IMR-90 (cell line): Measurements from ENCODE around the gene NCBP2L. TPM values are rescaled to one million over a fixed set of nuclear protein-coding genes. Genes with fewer than 3 reads are reported as not detected.

ENCODE experiments used
- ATAC-seq: fragments of 200-7000 bp; cut with Tn5 transposase; 2 replicates; pipeline ENCODE4 v1.9.1; 2020; ENCODE audit warnings: low read depth, mild to moderate bottlenecking, moderate library complexity
- BruUV-seq: library from RNA; stranded (reverse); fragments of 400-500 nt; replicated peaks from 2 replicates; lab custom pipeline; 2021; lab: Mats Ljungman, UMichigan
- CTCF ChIA-PET: fragments of 300-600 bp; formaldehyde crosslinking; extraction: SDS; loops from one replicate; lab custom pipeline; 2021; ENCODE audit warnings: antibody characterized with exemption; lab: Yijun Ruan, JAX
- POLR2A ChIA-PET: fragments of 300-600 bp; sonication (Branson Sonifier 250); formaldehyde crosslinking; loops from one replicate; lab custom pipeline; 2022; ENCODE audit warnings: antibody characterized with exemption; ENCODE audit not compliant: unreplicated experiment; lab: Charles Lee
- DNase-seq: peaks from one replicate; pipeline ENCODE4 v3.0.0; 2013
- H2AFZ ChIP-seq: replicated peaks from 2 replicates; pipeline ENCODE3; 2013; ENCODE audit warnings: low read length, mild to moderate bottlenecking; ENCODE audit not compliant: poor library complexity
- H2AK5ac ChIP-seq: 2 replicates; pipeline ENCODE4 v1.6.1; 2013; ENCODE audit warnings: low read depth, low read length, inconsistent platforms
- H2AK9ac ChIP-seq: replicated peaks from 2 replicates; pipeline ENCODE3; 2013; ENCODE audit warnings: mild to moderate bottlenecking, low read depth, low read length, moderate library complexity; ENCODE audit not compliant: poor library complexity
- H2BK120ac ChIP-seq: 2 replicates; pipeline ENCODE4 v1.6.1; 2013; ENCODE audit warnings: low read depth, low read length, inconsistent platforms
- H2BK15ac ChIP-seq: 3 replicates; pipeline ENCODE4 v1.6.1; 2013; ENCODE audit warnings: low read depth, low read length, inconsistent platforms
- H2BK20ac ChIP-seq: 2 replicates; pipeline ENCODE4 v1.6.1; 2013; ENCODE audit warnings: low read depth, mild to moderate bottlenecking, inconsistent platforms, low read length, moderate library complexity
- H2BK5ac ChIP-seq: 2 replicates; pipeline ENCODE4 v1.6.1; 2013; ENCODE audit warnings: mild to moderate bottlenecking, low read depth, low read length, inconsistent platforms; ENCODE audit not compliant: poor library complexity, severe bottlenecking
- H3K14ac ChIP-seq: replicated peaks from 2 replicates; pipeline ENCODE4 v1.6.1; 2013; ENCODE audit warnings: low read depth, low read length, inconsistent platforms
- H3K18ac ChIP-seq: 2 replicates; pipeline ENCODE4 v1.6.1; 2013; ENCODE audit warnings: low read depth, low read length, control low read depth
- H3K23ac ChIP-seq: 2 replicates; pipeline ENCODE4 v1.6.1; 2013; ENCODE audit warnings: low read depth, low read length, inconsistent platforms
- H3K27ac ChIP-seq: 2 replicates; pipeline ENCODE4 v1.5.1; 2013; ENCODE audit warnings: mild to moderate bottlenecking, control low read depth, low read length; ENCODE audit not compliant: insufficient read depth
- H3K27me3 ChIP-seq: 2 replicates; pipeline ENCODE4 v1.6.1; 2013; ENCODE audit warnings: low read length; ENCODE audit not compliant: control insufficient read depth, insufficient read depth
- H3K36me3 ChIP-seq: 2 replicates; pipeline ENCODE4 v1.6.1; 2013; ENCODE audit warnings: low read length, mixed read lengths; ENCODE audit not compliant: control insufficient read depth, insufficient read depth
- H3K4ac ChIP-seq: 2 replicates; pipeline ENCODE4 v1.6.1; 2013; ENCODE audit warnings: low read depth, low read length, inconsistent platforms
- H3K4me1 ChIP-seq: 2 replicates; pipeline ENCODE4 v1.6.1; 2013; ENCODE audit warnings: low read length, mixed read lengths; ENCODE audit not compliant: control insufficient read depth, insufficient read depth
- H3K4me2 ChIP-seq: 2 replicates; pipeline ENCODE4 v1.6.1; 2013; ENCODE audit warnings: low read depth, mild to moderate bottlenecking, control low read depth, low read length, moderate library complexity
- H3K4me3 ChIP-seq: 2 replicates; pipeline ENCODE4 v1.5.1; 2013; ENCODE audit warnings: low read depth, mild to moderate bottlenecking, control low read depth, low read length, moderate library complexity; ENCODE audit not compliant: insufficient read depth
- H3K56ac ChIP-seq: 2 replicates; pipeline ENCODE4 v1.6.1; 2013; ENCODE audit warnings: low read length, inconsistent platforms; ENCODE audit not compliant: insufficient read depth; ENCODE audit errors: extremely low read depth
- H3K79me1 ChIP-seq, 2 experiments: 2 replicates each; pipeline ENCODE4 v1.6.1; 2013; ENCODE audit warnings: low read length in 2 of 2, inconsistent platforms in 1 of 2, low read depth in 1 of 2
- H3K9ac ChIP-seq: 2 replicates; pipeline ENCODE4 v1.6.1; 2013; ENCODE audit warnings: low read depth, low read length, control low read depth
- H3K9me1 ChIP-seq: 2 replicates; pipeline ENCODE4 v1.6.1; 2013; ENCODE audit warnings: low read length, inconsistent platforms; ENCODE audit not compliant: insufficient read depth
- H3K9me3 ChIP-seq: 2 replicates; pipeline ENCODE4 v1.6.1; 2013; ENCODE audit warnings: low read length; ENCODE audit not compliant: control insufficient read depth, insufficient read depth
- H4K20me1 ChIP-seq: 2 replicates; pipeline ENCODE4 v1.6.1; 2013; ENCODE audit warnings: low read length, inconsistent platforms; ENCODE audit not compliant: insufficient read depth
- H4K5ac ChIP-seq: 2 replicates; pipeline ENCODE4 v1.6.1; 2013; ENCODE audit warnings: mild to moderate bottlenecking, low read depth, low read length, control low read depth
- H4K8ac ChIP-seq, 2 experiments: 2 replicates each; pipeline ENCODE4 v1.6.1; 2013; ENCODE audit warnings: low read depth in 2 of 2, low read length in 2 of 2, control low read depth in 1 of 2, inconsistent platforms in 1 of 2
- H4K91ac ChIP-seq: 2 replicates; pipeline ENCODE4 v1.6.1; 2013; ENCODE audit warnings: low read depth, low read length, inconsistent platforms; ENCODE audit not compliant: insufficient read depth
- BHLHE40 ChIP-seq: fragments of 150-350 bp; IDR thresholded peaks from 2 replicates; pipeline ENCODE4 v1.6.1; 2016; ENCODE audit warnings: mild to moderate bottlenecking, low read depth, low read length
- CEBPB ChIP-seq: IDR thresholded peaks from 2 replicates; pipeline ENCODE4 v1.6.1; 2012; ENCODE audit warnings: low read depth, low read length, improper control_type of control experiment
- CHD1 ChIP-seq: IDR thresholded peaks from 2 replicates; pipeline ENCODE4 v1.6.1; 2012; ENCODE audit warnings: low read depth, low read length, improper control_type of control experiment
- FOS ChIP-seq: fragments of 150-350 bp; IDR thresholded peaks from 2 replicates; pipeline ENCODE4 v1.6.1; 2016; ENCODE audit warnings: low read depth, low read length
- MAFK ChIP-seq: IDR thresholded peaks from 2 replicates; pipeline ENCODE4 v1.6.1; 2012; ENCODE audit warnings: low read depth, low read length, improper control_type of control experiment
- NFE2L2 ChIP-seq: fragments of 150-350 bp; IDR thresholded peaks from 2 replicates; pipeline ENCODE4 v1.6.1; 2016; ENCODE audit warnings: low read depth, mild to moderate bottlenecking, low read length
- RAD21 ChIP-seq: IDR thresholded peaks from 2 replicates; pipeline ENCODE4 v1.6.1; 2012; ENCODE audit warnings: low read length, improper control_type of control experiment
- RCOR1 ChIP-seq: IDR thresholded peaks from 2 replicates; pipeline ENCODE4 v1.6.1; 2012; ENCODE audit warnings: mild to moderate bottlenecking, low read length, improper control_type of control experiment; ENCODE audit not compliant: insufficient replicate concordance
- WGBS, 2 experiments: methylation state at CpG; one replicate each; pipeline versions ENCODE4 v1.1.5 to v1.1.7; 2013; ENCODE audit warnings: missing lambda C conversion rate in 2 of 2; ENCODE audit not compliant: insufficient read length in 1 of 2; ENCODE audit errors: extremely low coverage in 2 of 2; 5-methylcytosine and 5-hydroxymethylcytosine counted together
- dilution Hi-C: fragments of 300-500 bp; cut with HindIII; formaldehyde crosslinking; loops from one replicate; pipeline ENCODE4 v1.14.3; 2018; ENCODE audit warnings: low sequenced_read_pairs; ENCODE audit not compliant: unreplicated experiment
- in situ Hi-C: fragments of 300-500 bp; cut with MboI; formaldehyde crosslinking; loops from 3 replicates; pipeline ENCODE4 v1.14.3; 2019; ENCODE audit warnings: low sequenced_read_pairs, inconsistent platforms, mixed read lengths
- intact Hi-C: fragments of 100-400 bp; cut with micrococcal nuclease; formaldehyde crosslinking; loops from 2 replicates; pipeline ENCODE4 v1.10.0; 2022
- polyA plus RNA-seq, 3 experiments: library from polyadenylated mRNA; depleted of rRNA; stranded (reverse); fragments of >200 nt; gene quantifications; 2 replicates each; pipeline ENCODE4 v1.2.3, GENCODE V29; 2012; ENCODE audit warnings: low replicate concordance in 1 of 3
- total RNA-seq: library from RNA; depleted of rRNA; stranded (reverse); fragments of >200 nt; gene quantifications from 2 replicates; pipeline ENCODE4 v1.2.3, GENCODE V29; 2012
- TF ChIP-seq, protein P1 (sequence below): fragments of 150-350 bp; IDR thresholded peaks from 2 replicates; pipeline ENCODE4 v1.6.1; 2016; ENCODE audit warnings: low read depth, mild to moderate bottlenecking, low read length, moderate library complexity, borderline replicate concordance

Gene NCBP2L
- total and polyA plus RNA-seq, 2 of the 4 experiments (the other 2 are of a cell fraction): not detected

GRCh38 chrX:107773906-107774435 is 3.6 kb upstream of the NCBP2L start:
- H3K4me2 ChIP-seq: no peak overlapping the region
- H3K18ac ChIP-seq: no peak overlapping the region
- no peak overlapping the region for H2BK15ac ChIP-seq
- H3K14ac ChIP-seq: no peak overlapping the region
- no peak overlapping the region for H2BK5ac ChIP-seq
- H3K9me3 ChIP-seq: no peaks in the 10 kb centered on the region
- H2AFZ ChIP-seq: no peak overlapping the region
- H3K4ac ChIP-seq: no peak overlapping the region
- H2AK5ac ChIP-seq: no peak overlapping the region
- dilution Hi-C loops (no loop called here), in situ Hi-C loops (no loop called here), intact Hi-C loops (no loop called here)
- ChIA-PET POLR2A (no interaction called here), CTCF (no interaction called here)
- H4K5ac ChIP-seq: no peak overlapping the region
- H3K36me3 ChIP-seq: no peaks in the 10 kb centered on the region
- H3K79me1 ChIP-seq: no peaks in the 10 kb centered on the region
- no TSS peak for BruUV-seq
- WGBS, 2 experiments: 74% methylated on average over 5 of the region's 9 CpGs; no CpG with 5 or more reads in 1 of the 2 experiments
- peaks cover 40% of the 10 kb centered on the region for H3K27me3 ChIP-seq
- H4K8ac ChIP-seq: no peak overlapping the region
- no peak overlapping the region for H3K9ac ChIP-seq
- TF ChIP-seq MAFK: no peak
- TF ChIP-seq FOS: no peak
- no peak for TF ChIP-seq RCOR1
- TF ChIP-seq CEBPB: no peak
- no peak for TF ChIP-seq RAD21
- TF ChIP-seq NFE2L2: no peak
- TF ChIP-seq, protein P1, sequence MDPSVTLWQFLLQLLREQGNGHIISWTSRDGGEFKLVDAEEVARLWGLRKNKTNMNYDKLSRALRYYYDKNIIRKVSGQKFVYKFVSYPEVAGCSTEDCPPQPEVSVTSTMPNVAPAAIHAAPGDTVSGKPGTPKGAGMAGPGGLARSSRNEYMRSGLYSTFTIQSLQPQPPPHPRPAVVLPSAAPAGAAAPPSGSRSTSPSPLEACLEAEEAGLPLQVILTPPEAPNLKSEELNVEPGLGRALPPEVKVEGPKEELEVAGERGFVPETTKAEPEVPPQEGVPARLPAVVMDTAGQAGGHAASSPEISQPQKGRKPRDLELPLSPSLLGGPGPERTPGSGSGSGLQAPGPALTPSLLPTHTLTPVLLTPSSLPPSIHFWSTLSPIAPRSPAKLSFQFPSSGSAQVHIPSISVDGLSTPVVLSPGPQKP: no peak
- TF ChIP-seq CHD1: no peak
- no peak for TF ChIP-seq BHLHE40
- H2BK20ac ChIP-seq: no peak overlapping the region
- no peak overlapping the region for H2AK9ac ChIP-seq
- H3K9me1 ChIP-seq: no peaks in the 10 kb centered on the region
- H3K23ac ChIP-seq: no peak overlapping the region
- no peaks in the 10 kb centered on the region for H3K4me1 ChIP-seq
- H4K91ac ChIP-seq: no peak overlapping the region
- H4K20me1 ChIP-seq: no peaks in the 10 kb centered on the region
- no peak overlapping the region for H3K27ac ChIP-seq
- H3K56ac ChIP-seq: no peak overlapping the region
- H2BK120ac ChIP-seq: no peak overlapping the region
- no peak overlapping the region for H3K4me3 ChIP-seq
- ATAC-seq (no peak), DNase-seq (no peak)
